ENCODE data around the gene NRAS.

Gene NRAS

DNA sequence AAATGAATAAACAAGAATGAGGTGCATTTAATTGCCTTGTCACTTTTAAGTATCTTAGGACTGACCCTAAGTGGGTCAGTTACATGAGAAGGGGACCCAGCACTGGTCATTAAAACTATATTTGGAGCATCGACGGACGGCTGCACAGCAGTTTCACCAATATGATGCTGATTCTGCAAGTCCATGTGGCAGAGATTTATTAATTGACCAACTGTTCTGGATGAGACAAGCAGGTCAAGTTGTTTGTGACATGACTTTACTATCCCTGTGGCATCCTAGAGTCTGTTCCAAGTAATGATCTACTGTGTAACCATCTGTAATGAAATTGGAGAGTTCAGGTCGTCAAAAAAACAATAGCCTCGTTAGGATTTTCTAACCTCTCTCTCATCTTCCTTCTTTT, 30.7 kb downstream of the NRAS start:
- no peak for DNase-seq (ENCODE audit: low read depth in 2 of 2)

DNA sequence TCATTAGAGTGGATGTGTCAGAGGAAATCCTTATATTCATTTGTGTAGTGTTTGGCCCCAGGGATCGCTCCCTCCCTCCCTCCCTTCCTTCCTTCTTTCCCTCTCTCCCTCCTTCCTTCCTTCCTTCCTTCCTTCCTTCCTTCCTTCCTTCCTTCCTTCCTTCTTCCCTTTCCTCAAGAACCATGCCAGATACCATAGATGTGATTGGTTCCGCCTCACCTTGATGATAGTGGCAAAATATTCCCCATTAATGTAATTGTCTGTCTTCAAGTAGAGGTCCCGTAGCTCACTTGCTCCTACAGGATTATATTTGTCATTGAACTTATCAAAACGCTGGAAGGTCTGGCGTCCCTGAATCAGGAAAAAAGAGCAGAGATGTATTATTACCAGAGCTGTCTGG, 38.9 kb downstream of the NRAS start:
- no peak for DNase-seq (ENCODE audit: low read depth in 2 of 2)

DNA sequence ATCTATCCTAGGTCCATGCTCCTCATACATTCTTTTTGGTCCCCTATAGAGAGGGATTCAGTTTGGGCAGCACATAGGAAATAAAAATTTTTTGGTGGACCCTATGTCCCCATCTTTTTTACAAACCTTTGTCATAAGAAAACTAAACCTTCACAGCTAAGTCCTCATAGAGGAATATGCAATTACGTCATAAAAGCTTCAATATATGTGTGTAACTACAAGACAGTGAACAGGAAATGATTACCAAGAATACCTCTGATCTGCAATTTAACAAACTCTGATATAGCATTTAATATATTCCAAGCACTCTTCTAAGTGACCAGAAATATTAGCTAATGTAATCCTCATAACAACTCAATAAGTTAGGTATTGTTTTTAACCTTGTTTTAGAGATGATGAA, 40.5 kb downstream of the NRAS start:
- no peak for DNase-seq (ENCODE audit: low read depth in 2 of 2)

DNA sequence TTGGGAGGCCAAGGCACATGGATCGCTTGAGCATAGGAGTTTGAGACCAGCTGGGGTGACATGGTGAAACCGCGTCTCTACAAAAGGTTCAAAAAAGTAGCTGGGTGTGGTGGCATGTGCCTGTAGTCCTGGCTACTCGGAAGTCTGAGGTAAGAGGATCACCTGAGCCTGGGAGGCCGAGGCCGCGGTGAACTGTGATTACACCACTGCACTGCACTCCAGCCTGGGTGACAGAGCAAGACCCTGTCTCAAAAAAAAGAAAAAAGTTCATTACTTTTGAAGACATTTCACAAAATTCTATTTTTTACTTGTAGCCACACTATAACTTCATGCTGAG, 44.7 kb downstream of the NRAS start:
- DNase-seq (ENCODE audit: low read depth in 2 of 2), result no peak

DNA sequence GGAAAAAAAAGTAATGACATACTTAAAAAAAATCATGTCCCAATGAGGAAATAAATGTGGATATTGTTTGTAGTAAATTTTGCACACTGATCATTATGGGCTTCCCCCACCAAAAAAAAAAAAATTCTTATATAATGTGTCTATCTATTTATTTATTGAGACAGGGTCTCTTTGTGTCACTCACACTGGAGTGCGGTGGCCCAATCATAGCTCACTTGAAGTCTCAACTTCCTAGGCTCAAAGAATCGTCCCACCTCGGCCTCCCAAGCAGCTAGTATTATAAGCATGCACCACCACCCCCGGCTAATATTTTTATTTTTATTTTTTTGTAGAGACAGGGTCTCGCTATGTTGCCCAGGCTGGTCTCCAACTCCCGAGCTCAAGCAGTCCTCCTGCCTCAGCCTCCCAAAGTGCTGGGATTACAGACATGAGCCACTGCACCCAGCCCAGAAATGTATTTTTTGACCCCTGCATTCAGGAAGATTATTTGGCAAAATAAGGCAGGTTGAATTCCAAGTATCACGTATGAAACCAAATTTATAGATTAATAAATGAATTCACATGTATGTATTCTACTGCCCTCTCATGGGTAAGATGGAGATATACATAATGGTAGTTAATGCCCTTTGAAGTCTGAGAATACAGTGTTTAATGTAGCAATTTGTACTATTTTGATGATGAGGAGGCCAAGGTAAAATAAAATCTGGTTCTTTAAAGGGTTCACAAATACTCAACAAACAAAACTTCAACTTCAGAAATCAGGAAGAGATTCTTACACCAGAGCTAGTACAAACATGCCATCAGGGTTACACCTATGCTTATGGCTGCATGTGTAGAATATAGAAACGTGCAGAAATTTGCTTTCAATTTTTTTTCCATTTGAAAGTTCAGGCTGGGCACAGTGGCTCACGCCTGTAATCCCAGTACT, 45.3 kb downstream of the NRAS start:
- no peak for DNase-seq (ENCODE audit: low read depth in 2 of 2)

DNA sequence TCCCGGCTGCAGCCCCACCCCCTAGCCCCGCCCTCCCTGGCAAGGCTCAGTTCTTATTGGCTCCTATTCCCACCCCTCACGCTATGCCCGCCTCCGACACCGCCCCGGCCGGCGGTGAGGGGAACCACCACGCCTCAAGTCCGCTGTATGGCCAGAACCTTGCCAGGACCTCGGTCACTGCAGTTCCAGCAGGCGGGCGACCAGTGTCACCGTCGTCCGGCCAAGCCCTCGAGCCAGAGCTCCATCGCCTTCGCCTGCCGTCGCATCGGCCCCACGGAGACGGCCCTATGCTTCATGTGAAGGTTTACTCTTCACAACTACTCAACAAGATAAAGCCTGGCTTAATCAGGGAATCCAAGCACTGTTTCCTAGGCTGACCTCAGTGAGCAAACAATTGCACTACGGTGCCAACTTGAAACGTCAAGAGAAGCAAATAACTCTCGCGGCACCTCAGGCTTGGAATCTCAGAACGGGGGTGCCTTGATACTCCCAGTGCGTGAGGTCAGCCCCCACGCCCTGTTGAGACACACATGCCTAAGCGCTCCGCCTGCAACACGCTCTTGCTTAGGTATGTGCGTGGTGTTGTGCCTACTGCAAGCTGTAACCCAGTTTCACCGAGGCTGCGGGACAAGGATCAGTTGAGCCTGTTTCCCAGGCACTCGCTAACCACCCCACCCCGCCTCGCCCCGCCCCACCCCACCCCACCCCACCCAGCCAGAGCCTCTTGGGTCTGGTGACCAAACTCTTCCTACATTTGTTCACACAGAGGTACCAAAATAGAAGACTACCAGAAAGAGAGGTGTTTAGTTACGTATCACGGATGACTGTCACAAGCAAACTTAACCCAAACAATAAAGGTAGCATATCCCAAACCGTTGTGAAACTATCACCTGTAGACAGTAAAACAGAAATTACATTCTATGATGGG, 46.2 kb downstream of the NRAS start:
- DNase-seq (ENCODE audit: low read depth in 2 of 2), result peak; percentile 62 to 63

- no peak for DNase-seq (ENCODE audit: low read depth in 2 of 2)
Observed at GRCh38 chr1:114669562-114670082, 46.9 kb downstream of the NRAS start, which contains the start of gene DENND2C. TSS of gene DENND2C (minus strand) at chr1:114670049. CDS start at chr1:114625984, 44,065 bp downstream.

DNA sequence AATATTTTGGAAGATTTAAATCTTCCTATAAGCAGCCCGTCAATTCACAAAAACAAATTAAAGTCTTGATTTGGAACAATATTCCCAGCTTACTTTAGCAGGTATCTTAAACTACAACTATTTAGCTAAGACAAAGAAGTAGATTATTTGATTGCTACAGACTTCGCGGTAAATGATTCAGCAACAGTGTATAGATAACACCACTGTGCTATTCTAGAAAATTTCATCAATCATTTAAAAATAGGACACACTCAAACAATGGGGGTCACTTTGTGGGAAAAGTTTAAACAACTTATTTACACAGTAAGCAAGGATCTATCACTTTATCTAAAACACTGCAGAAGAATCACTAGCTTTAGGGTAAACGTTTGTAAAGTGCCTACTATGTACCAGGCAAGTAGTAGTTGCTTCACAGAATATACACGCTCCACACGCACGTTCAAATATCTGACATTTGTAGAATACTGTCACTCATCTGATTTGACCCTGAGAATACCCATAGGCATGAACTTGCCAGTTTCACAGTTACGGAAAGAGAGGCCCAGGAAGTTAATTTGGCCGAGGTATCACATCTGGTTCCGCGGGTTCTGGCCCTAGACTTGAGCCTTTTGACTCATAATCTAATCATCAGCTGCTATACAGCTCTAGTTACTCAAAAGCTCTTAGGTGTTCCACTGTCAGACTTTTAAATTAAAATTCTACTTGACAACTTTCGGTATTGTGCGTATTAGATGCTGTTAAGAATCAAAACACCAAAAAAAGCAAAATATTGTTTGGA, 47.6 kb downstream of the NRAS start:
- DNase-seq (ENCODE audit: low read depth in 2 of 2), result no peak

- no peak for DNase-seq (ENCODE audit: low read depth in 2 of 2)
Observed at GRCh38 chr1:114668373-114668772, 48.2 kb downstream of the NRAS start.

DNA sequence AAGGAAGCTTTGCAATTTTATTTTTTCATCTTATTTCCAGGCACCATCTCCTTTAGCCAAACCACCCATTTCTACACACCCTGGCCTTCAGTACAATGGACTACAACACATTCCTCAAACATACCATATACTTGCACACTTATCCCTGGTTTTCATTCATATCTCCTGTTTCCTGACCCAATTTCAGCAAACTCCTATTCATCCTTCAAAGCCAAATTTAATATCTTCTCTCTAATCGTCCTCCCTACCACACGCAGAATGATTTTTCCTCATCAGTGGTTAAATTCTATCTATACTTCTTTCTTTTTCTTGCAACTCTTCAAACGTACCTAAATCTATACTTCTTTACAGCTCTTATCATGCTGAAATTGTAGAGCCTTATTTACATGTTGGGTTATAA, 49.6 kb downstream of the NRAS start:
- DNase-seq (ENCODE audit: low read depth in 2 of 2), result no peak

- DNase-seq (ENCODE audit: low read depth in 2 of 2), result no peak
Observed at GRCh38 chr1:114660238-114660637, 56.3 kb downstream of the NRAS start.

All from fibroblast of skin of left quadriceps (primary cell).